Kidney (tissue), 14 donors: Measurements from ENCODE around the gene CNOT1. TPM values are rescaled to one million over a fixed set of nuclear protein-coding genes. Genes with fewer than 3 reads are reported as not detected.
"Not testable (repeated sequence)": the region's sequence is repeated elsewhere in the genome, so short reads cannot be mapped to it uniquely, and the experiment has no call there.

Experiments
- DNase-seq, 5 donors: peaks; one replicate each; pipeline ENCODE4 v3.0.0-alpha.2; 2013 to 2020
- FAIRE-seq: peaks from 2 replicates; lab custom pipeline; 2012; peaks lifted over from hg19 to GRCh38; lab: Jason Lieb, UNC
- H3K27ac ChIP-seq, 2 donors: one replicate each; pipeline ENCODE4 v1.7.0; 2013; ENCODE audit warnings: low read depth in 2 of 2, low read length in 2 of 2, inconsistent platforms in 1 of 2
- H3K27me3 ChIP-seq: one replicate; pipeline ENCODE4 v1.7.1; 2013; ENCODE audit warnings: low read length, inconsistent platforms; ENCODE audit not compliant: control insufficient read depth, insufficient read depth
- H3K36me3 ChIP-seq, 3 donors: one replicate each; pipeline versions ENCODE4 v1.7.0 to v1.7.1; 2013; ENCODE audit warnings: low read length in 3 of 3, control low read depth in 1 of 3, inconsistent platforms in 1 of 3; ENCODE audit not compliant: insufficient read depth in 3 of 3, control insufficient read depth in 2 of 3
- H3K4me1 ChIP-seq, 3 donors: one replicate each; pipeline versions ENCODE4 v1.7.0 to v1.7.1; 2013; ENCODE audit warnings: low read length in 3 of 3, inconsistent platforms in 1 of 3, low read depth in 1 of 3; ENCODE audit not compliant: control insufficient read depth in 2 of 3, insufficient read depth in 2 of 3
- H3K4me3 ChIP-seq, 3 donors: one replicate each; pipeline versions ENCODE4 v1.7.0 to v1.8.1; 2013; ENCODE audit warnings: low read length in 3 of 3, control low read depth in 1 of 3, inconsistent platforms in 1 of 3
- H3K9ac ChIP-seq, 3 donors: one replicate each; pipeline versions ENCODE4 v1.7.0 to v1.7.1; 2013; ENCODE audit warnings: low read length in 3 of 3, control low read depth in 1 of 3, inconsistent platforms in 1 of 3
- H3K9me3 ChIP-seq, 3 donors: one replicate each; pipeline versions ENCODE4 v1.7.0 to v1.7.1; 2013; ENCODE audit warnings: low read length in 3 of 3, control low read depth in 1 of 3, inconsistent platforms in 1 of 3; ENCODE audit not compliant: control insufficient read depth in 2 of 3, insufficient read depth in 1 of 3
- intact Hi-C: fragments of 100-400 bp; cut with DNase I; formaldehyde crosslinking; loops from one replicate; pipeline ENCODE4 v1.11.1; 2022
- polyA plus RNA-seq: library from polyadenylated mRNA; stranded (reverse); fragments of 350-450 nt; fragmentation: Illumina TruSeq; extraction: RNeasy Lipid Tissue Mini Kit (QIAGEN cat#74804); gene quantifications from one replicate; pipeline ENCODE4 v1.2.3, GENCODE V29; 2014; ENCODE audit warnings: low read depth, low replicate concordance; ENCODE audit not compliant: insufficient read depth
- total RNA-seq: library from RNA; stranded (reverse); fragmentation: NEBNext Ultra II Directional; extraction: Animal tissue kit (Norgen Biotek cat#: 25700); gene quantifications from one replicate; pipeline ENCODE4 v1.2.1, GENCODE V29; 2021
- TF ChIP-seq, protein P1 (sequence below): IDR thresholded peaks from 3 replicates; pipeline ENCODE4 v1.5.1; 2012; ENCODE audit warnings: mild to moderate bottlenecking, moderate library complexity, borderline replicate concordance; ENCODE audit not compliant: insufficient read depth; ENCODE audit errors: extremely low read depth
- donor health status: control.
- donor health status: control.
- donor health status: control.
- donor health status: control.
- donor health status: control.
- donor health status: DM: yes; HTN: yes; CAD: no.
- donor health status: Normal renal cell carcinoma (clear cell type).

The CNOT1 gene
- total and polyA plus RNA-seq, 2 donors from 2014 or later = 54.8 to 147 TPM

DNA sequence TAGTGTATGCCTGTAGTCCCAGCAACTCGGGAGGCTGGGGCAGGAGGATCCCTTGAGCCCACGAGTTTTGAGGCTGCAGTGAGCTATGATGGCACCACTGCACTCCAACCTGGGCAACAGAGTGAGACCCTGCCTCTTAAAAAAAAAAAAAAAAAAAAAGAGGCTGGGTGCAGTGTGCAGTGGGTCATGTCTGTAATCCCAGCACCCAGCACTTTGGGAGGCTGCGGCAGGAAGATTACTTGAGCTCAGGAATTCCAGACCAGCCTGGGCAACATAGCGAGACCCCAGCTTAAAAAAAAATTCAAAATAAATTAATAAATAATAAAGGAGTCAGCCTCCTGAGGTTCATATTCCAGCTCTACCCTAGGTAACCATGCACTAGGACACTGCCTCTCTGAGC lies 9.6 kb upstream of the CNOT1 start:
- Histone ChIP-seq H3K36me3 (no peaks in the 10 kb centered on the region), H3K4me3 (no peak overlapping the region), H3K9ac (no peak overlapping the region), H3K4me1 (no peaks in the 10 kb centered on the region), H3K27ac (no peak overlapping the region), H3K9me3 (no peaks in the 10 kb centered on the region), H3K27me3 (no peaks in the 10 kb centered on the region)
- DNase-seq (no peak), FAIRE-seq (no peak)
- TF ChIP-seq, protein P1, sequence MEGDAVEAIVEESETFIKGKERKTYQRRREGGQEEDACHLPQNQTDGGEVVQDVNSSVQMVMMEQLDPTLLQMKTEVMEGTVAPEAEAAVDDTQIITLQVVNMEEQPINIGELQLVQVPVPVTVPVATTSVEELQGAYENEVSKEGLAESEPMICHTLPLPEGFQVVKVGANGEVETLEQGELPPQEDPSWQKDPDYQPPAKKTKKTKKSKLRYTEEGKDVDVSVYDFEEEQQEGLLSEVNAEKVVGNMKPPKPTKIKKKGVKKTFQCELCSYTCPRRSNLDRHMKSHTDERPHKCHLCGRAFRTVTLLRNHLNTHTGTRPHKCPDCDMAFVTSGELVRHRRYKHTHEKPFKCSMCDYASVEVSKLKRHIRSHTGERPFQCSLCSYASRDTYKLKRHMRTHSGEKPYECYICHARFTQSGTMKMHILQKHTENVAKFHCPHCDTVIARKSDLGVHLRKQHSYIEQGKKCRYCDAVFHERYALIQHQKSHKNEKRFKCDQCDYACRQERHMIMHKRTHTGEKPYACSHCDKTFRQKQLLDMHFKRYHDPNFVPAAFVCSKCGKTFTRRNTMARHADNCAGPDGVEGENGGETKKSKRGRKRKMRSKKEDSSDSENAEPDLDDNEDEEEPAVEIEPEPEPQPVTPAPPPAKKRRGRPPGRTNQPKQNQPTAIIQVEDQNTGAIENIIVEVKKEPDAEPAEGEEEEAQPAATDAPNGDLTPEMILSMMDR = no peak
- intact Hi-C loops = no loop called here

DNA sequence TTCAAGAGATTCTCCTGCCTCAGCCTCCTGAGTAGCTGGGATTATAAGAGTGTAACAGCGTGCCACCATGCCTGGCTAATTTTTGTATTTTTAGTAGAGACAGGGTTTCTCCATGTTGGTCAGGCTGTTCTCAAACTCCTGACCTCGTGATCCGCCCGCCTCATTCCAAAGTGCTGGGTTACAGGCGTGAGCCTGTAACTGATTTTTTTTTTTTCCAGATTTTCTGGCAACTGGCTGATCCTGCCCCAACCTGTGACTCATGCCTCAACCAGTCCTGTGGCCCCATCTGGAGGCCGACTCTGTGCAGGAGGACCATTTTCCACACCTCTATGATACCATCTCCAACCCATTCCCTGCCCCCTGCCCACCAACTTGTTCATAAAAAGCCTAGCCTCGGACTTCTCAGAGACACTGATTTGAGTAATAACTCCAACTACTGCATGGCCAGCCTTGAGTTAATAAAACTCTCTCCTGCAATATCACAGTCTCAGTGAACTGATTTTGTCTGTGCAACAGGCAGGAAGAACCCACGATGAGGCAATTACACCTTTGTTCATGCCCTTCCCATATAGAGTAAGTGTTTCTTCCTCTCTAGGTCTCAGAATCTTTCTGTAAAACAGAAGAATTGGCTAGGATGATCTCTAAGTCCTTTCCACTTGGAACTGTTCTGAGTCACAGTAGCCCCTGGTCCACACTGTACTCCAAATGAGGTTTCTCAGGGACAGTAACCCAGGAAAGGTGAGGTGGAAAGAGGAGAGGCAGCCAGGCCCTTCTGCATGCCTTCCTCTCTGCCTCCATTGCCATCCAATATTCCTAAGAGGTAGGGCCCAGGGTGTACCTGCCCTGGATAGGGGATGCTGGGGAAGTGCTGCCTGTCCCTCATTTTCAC lies 8.8 kb upstream of the CNOT1 start:
- no peaks in the 10 kb centered on the region for H3K36me3 ChIP-seq
- DNase-seq (peak in 4 of 5 donors; percentile 21 to 59 (median 32)), FAIRE-seq (no peak)
- no peak overlapping the region for H3K27ac ChIP-seq
- no peaks in the 10 kb centered on the region for H3K4me1 ChIP-seq
- no peaks in the 10 kb centered on the region for H3K9me3 ChIP-seq
- H3K4me3 ChIP-seq = no peak overlapping the region
- H3K27me3 ChIP-seq = no peaks in the 10 kb centered on the region
- no peak overlapping the region for H3K9ac ChIP-seq
- TF ChIP-seq, protein P1 = peak; percentile 46
- intact Hi-C loops = no loop called here

GRCh38 chr16:58637021-58637420 lies 7.4 kb upstream of the CNOT1 start:
- H3K4me3 ChIP-seq, H3K27me3 ChIP-seq, H3K9me3 ChIP-seq, H3K4me1 ChIP-seq, H3K36me3 ChIP-seq, H3K9ac ChIP-seq, H3K27ac ChIP-seq, intact Hi-C loops, FAIRE-seq: not testable (repeated sequence)
- DNase-seq = peak in 1 of 5 donors; percentile 13

GRCh38 chr16:58636466-58636865 lies 6.8 kb upstream of the CNOT1 start:
- no peaks in the 10 kb centered on the region for H3K4me1 ChIP-seq
- TF ChIP-seq, protein P1 = no peak
- no peaks in the 10 kb centered on the region for H3K9me3 ChIP-seq
- no peak overlapping the region for H3K9ac ChIP-seq
- intact Hi-C loops = no loop called here
- H3K27ac ChIP-seq = no peak overlapping the region
- H3K4me3 ChIP-seq = no peak overlapping the region
- peak in 1 of 5 donors; percentile 7 for DNase-seq
- FAIRE-seq = no peak
- H3K36me3 ChIP-seq = no peaks in the 10 kb centered on the region
- H3K27me3 ChIP-seq = no peaks in the 10 kb centered on the region
